DMS153 (cell line): Measurements from ENCODE around the gene KCNJ5.

Source experiments
- DNase-seq: peaks from one replicate; lab custom pipeline; 2025; lab: John Stamatoyannopoulos, UW

The KCNJ5 gene

DNA sequence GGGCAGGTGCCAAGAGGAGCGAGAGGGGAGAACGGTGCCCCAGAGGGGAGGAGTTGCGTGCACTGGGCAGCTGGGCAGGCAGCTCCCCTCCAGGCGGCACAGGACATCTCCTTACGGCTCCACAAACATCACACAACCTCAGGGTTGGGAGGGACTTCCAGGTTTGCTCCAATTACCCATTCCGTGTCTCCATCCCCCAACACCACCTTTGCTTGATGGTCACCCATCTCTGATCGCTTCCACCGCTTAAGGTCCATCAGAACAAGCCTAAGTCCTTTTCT lies 66.0 kb downstream of the KCNJ5 start:
- no peak for DNase-seq

DNA sequence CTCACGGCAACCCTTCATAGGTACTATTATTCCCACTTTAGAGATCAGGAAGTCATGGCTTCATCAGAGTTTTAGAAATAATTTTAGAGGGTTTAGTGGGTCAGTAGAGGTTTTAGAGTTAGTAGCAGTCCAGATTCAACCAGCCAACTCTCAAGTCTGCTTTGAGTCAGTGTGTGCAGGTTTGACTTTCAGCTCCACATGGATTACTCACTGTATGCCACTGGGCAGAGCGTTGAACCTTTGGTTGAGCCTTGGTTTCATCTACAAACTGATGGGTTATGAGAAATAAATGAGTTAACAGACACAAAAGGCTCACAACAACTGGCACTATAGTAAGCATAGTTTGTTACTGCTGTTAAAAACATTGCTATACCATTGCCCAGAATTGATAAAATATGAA lies 70.5 kb downstream of the KCNJ5 start:
- DNase-seq, result no peak

DNA sequence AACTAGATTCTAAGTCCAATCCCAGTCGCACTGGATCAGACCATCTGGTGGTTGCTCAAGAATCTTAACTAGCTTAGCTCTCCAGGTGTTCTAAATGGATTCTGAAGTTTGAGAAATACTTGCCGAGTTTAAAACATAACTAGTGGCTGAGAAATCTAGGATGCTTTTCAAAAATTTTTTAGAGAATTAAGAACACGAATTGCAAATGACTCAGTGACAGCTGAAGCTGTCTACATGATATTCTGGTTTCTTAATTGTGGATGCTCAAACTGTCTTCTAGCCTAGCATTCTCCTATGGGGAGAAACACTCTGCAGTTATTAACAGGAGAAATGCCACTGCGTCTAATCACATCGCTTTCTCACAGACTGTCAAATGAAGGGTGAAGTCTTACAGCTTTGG lies 71.7 kb downstream of the KCNJ5 start:
- DNase-seq, result no peak

DNA sequence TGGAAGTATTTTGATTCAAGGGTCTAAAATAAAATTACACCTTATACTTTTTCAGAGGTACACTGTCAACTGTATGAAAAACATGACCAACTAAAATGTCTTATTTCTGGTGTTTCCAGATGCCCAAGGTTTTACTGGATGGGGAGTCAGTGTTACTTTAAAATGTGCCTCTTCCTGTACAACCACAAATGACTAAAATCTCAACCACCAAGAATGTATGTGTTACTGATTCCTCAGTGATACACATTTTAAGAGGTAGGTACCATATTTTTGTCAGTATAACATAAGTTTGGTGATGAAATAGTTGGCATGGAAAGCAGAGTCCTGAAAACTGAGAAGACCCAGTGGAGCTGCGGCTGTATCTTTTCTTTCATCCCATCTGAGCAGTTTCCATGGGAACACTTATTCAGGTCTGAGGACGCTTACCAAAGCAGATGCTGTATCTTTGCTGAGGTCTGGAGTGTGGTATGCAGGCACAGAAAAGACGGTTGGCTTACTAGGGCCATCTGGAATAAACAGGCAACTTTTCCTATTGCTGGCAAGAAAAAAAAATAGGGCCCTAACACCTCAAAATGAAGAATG lies 72.7 kb downstream of the KCNJ5 start:
- DNase-seq, result no peak

DNA sequence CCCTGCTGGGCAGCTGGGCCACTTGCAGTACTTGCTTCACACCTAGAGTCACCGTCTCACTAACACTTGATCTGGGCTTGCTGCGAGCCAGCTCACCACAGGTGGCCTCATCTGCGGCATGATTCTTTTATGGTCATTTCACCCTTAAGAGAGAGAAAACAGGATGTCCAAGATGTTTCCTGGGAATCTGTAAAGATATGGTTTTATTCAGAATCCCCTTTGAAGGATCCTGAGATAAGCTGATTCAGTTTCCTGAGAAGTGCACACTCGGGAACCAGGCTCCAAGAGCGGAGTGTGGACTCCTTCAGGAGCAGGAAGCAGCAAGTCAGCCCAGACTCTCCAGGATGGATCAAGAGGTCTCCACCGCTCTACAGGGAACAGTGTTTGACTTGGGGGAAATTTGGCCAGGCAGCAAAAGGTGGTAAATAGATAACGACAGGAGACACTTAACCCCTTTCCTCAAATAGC lies 73.3 kb downstream of the KCNJ5 start:
- no peak for DNase-seq

DNA sequence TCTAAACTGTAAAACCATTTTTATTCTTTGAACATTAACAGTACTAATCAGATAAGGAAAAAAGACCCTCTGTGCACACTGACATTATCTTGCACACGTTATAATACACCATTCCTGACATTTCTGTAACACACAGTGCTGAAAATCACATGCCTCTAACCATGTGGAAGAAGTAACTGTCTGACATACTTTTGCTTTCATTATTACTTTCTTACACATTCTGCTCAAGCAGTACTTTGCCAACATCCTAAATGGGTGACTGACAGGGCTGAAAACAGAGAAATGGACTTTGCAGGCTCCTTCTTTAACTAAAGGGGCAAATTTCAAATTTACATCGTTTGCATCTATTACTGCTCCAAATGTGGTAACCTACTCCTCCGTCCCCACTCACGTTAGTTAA lies 74.3 kb downstream of the KCNJ5 start:
- DNase-seq, result no peak

DNA sequence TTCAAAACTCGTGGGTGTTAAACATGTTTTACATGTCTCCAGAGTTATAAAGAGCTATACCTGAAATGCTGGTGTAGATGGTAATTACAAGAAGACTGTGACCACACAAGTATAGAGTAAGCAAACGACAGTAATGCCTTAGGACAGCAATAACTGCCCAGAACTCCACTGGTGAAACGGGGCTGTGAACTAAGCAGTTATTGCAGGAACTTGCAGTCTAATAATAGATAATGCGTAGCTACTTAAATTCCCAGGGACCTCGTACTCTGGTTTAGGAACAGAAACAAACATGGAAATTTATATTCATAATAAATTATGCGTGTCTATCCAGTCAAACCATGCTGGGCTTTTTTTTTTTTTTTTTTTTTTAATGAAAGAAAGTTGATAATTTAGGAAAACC lies 76.4 kb downstream of the KCNJ5 start:
- DNase-seq, result no peak

DNA sequence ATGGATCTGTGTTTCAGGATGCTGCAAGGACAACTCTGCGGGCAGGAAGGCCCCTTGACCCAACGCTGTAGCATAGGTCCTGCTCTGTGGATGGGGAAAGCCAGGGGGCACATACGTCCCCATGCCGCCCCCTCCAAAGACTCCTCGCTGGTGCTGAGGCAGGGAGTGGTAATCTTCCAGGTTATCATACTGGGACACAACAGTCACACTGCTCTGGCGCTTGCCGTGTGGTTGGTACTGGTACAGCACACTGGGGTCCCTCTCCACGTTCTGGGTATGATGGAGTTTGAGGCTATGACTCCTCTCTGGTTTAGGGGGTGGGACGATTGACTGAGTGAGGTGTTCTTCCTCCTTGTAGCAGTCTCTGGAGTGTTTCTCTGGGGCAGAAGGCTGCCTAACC lies 77.8 kb downstream of the KCNJ5 start:
- no peak for DNase-seq
